Caco-2 (cell line): ENCODE measurements around the gene VPS33B. TPM values are rescaled to one million over a fixed set of nuclear protein-coding genes. Genes with fewer than 3 reads are reported as not detected.

Source experiments
- BruUV-seq: library from RNA; stranded (reverse); fragments of 400-500 nt; replicated peaks from 2 replicates; lab custom pipeline; 2021; lab: Mats Ljungman, UMichigan
- CTCF ChIA-PET: fragments of 300-600 bp; sonication (Branson Sonifier 250); formaldehyde crosslinking; loops from one replicate; lab custom pipeline; 2022; ENCODE audit warnings: antibody characterized with exemption; lab: Charles Lee
- POLR2A ChIA-PET: fragments of 300-600 bp; sonication (Branson Sonifier 250); formaldehyde crosslinking; loops from one replicate; lab custom pipeline; 2022; ENCODE audit warnings: antibody characterized with exemption; lab: Charles Lee
- DNase-seq, 2 experiments: peaks; one replicate each; pipeline versions ENCODE4 v3.0.0 to v3.0.0-alpha.2; 2020 to 2022
- H3K27me3 ChIP-seq: replicated peaks from 2 replicates; pipeline ENCODE4 v1.6.0; 2011; ENCODE audit warnings: low read length; ENCODE audit not compliant: control insufficient read depth, insufficient read depth
- H3K36me3 ChIP-seq: 2 replicates; pipeline ENCODE4 v1.5.1; 2011; ENCODE audit warnings: low read length; ENCODE audit not compliant: control insufficient read depth, insufficient read depth
- H3K4me1 ChIP-seq: fragments of 250-450 bp; sonication (Bioruptor Pico); 2 replicates; pipeline ENCODE4 v1.5.1; 2020; ENCODE audit warnings: mild to moderate bottlenecking
- H3K4me3 ChIP-seq: 2 replicates; pipeline ENCODE4 v1.5.1; 2011; ENCODE audit warnings: low read depth, mild to moderate bottlenecking, control low read depth, low read length
- H3K9me3 ChIP-seq: fragments of 250-450 bp; sonication (Bioruptor Pico); 2 replicates; pipeline ENCODE4 v1.5.1; 2020; ENCODE audit warnings: mild to moderate bottlenecking, moderate library complexity
- H3K27ac Mint-ChIP-seq: one replicate; pipeline ENCODE4 v1.8.0; 2022; ENCODE audit warnings: mixed read lengths; ENCODE audit not compliant: unreplicated experiment
- H3K27me3 Mint-ChIP-seq: one replicate; pipeline ENCODE4 v1.8.0; 2022; ENCODE audit warnings: mixed read lengths; ENCODE audit not compliant: insufficient read depth, unreplicated experiment
- H3K36me3 Mint-ChIP-seq: one replicate; pipeline ENCODE4 v1.8.0; 2022; ENCODE audit warnings: mild to moderate bottlenecking, mixed read lengths; ENCODE audit not compliant: insufficient read depth, unreplicated experiment
- H3K4me1 Mint-ChIP-seq: one replicate; pipeline ENCODE4 v1.8.0; 2022; ENCODE audit warnings: low read depth, mixed read lengths; ENCODE audit not compliant: unreplicated experiment
- H3K4me3 Mint-ChIP-seq: one replicate; pipeline ENCODE4 v1.8.0; 2022; ENCODE audit warnings: mild to moderate bottlenecking, moderate library complexity, mixed read lengths; ENCODE audit not compliant: unreplicated experiment
- H3K9me3 Mint-ChIP-seq: one replicate; pipeline ENCODE4 v1.8.0; 2022; ENCODE audit warnings: mixed read lengths; ENCODE audit not compliant: unreplicated experiment
- intact Hi-C: fragments of 100-400 bp; cut with micrococcal nuclease; formaldehyde crosslinking; loops from one replicate; pipeline ENCODE4 v1.10.0; 2022; ENCODE audit not compliant: unreplicated experiment
- total RNA-seq: library from RNA; stranded (reverse); gene quantifications from 2 replicates; pipeline ENCODE4 v1.2.3, GENCODE V29; 2022
- TF ChIP-seq, protein P1 (sequence below), 2 experiments: fragments of 200-600 bp in 1 of 2; IDR thresholded peaks; 1 replicate in 1 of 2; 2 replicates in 1 of 2; pipeline versions ENCODE4 v1.5.1 to v1.8.0; 2011 to 2022; ENCODE audit warnings: antibody characterized with exemption in 1 of 2, control low read depth in 1 of 2, inconsistent platforms in 1 of 2, low read depth in 1 of 2, low read length in 1 of 2, mild to moderate bottlenecking in 1 of 2, moderate library complexity in 1 of 2; ENCODE audit not compliant: insufficient read depth in 1 of 2, severe bottlenecking in 1 of 2, unreplicated experiment in 1 of 2

The VPS33B gene
- total RNA-seq, 1 experiment from 2014 or later = 13.7 TPM

DNA sequence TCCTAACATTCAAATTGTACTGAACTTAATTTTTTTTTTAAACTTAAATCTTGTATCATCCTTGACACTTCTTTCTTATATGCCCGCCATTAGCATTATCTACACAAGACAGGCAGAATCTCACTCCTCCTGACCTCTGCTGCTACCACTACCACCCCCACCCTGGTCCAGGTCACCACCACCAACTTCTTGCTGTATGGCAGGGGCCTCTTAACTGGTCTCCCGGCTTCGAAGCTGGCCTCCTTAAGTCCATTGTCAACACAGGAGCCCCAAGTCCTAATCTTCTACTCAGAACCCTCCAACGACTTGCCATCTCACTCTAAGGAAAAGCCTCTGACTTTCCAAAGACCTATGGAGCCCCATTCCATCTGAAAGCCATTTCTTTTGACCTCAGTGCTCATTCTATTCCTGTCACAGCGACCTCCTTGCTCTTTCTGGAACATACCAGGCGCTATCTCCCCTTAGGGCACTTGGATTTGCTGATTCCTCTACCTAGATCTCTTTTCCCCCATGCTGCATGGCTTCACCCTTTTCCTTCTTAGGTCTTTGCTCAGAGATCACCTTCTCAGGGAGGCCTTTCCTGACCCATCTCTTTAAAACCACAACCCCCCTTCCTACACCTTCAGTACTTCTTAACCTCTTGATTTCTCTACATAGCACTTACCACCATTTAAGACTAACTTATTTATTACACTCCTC is 30.7 kb downstream of the VPS33B start:
- TF ChIP-seq, protein P1, sequence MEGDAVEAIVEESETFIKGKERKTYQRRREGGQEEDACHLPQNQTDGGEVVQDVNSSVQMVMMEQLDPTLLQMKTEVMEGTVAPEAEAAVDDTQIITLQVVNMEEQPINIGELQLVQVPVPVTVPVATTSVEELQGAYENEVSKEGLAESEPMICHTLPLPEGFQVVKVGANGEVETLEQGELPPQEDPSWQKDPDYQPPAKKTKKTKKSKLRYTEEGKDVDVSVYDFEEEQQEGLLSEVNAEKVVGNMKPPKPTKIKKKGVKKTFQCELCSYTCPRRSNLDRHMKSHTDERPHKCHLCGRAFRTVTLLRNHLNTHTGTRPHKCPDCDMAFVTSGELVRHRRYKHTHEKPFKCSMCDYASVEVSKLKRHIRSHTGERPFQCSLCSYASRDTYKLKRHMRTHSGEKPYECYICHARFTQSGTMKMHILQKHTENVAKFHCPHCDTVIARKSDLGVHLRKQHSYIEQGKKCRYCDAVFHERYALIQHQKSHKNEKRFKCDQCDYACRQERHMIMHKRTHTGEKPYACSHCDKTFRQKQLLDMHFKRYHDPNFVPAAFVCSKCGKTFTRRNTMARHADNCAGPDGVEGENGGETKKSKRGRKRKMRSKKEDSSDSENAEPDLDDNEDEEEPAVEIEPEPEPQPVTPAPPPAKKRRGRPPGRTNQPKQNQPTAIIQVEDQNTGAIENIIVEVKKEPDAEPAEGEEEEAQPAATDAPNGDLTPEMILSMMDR (IDR thresholded peaks at IDR 0.05; ENCODE audit: insufficient read depth in 1 of 2, low read depth in 1 of 2, low read length in 1 of 2, severe bottlenecking in 1 of 2, unreplicated experiment in 1 of 2) = no peak
- peak overlapping the region; percentile 65 for H3K27ac Mint-ChIP-seq
- H3K36me3 ChIP-seq = no peaks in the 10 kb centered on the region
- no peaks in the 10 kb centered on the region for H3K9me3 ChIP-seq
- peaks cover 21% of the 10 kb centered on the region for H3K4me1 Mint-ChIP-seq
- DNase-seq = peak in 1 of 2 experiments; percentile 10
- no peak overlapping the region for H3K4me3 ChIP-seq
- peak overlapping the region; percentile 87 for H3K4me3 Mint-ChIP-seq
- intact Hi-C loops = loop anchor here (5.0 kb wide), 1 partner anchor 34 kb away; no protein-coding TSS in a partner anchor
- no peaks in the 10 kb centered on the region for H3K27me3 Mint-ChIP-seq
- no TSS peak for BruUV-seq
- H3K9me3 Mint-ChIP-seq = no peaks in the 10 kb centered on the region
- no peaks in the 10 kb centered on the region for H3K27me3 ChIP-seq
- ChIA-PET CTCF (no interaction called here), POLR2A (no interaction called here)
- peaks cover 13% of the 10 kb centered on the region for H3K4me1 ChIP-seq
- peaks cover 21% of the 10 kb centered on the region for H3K36me3 Mint-ChIP-seq

DNA sequence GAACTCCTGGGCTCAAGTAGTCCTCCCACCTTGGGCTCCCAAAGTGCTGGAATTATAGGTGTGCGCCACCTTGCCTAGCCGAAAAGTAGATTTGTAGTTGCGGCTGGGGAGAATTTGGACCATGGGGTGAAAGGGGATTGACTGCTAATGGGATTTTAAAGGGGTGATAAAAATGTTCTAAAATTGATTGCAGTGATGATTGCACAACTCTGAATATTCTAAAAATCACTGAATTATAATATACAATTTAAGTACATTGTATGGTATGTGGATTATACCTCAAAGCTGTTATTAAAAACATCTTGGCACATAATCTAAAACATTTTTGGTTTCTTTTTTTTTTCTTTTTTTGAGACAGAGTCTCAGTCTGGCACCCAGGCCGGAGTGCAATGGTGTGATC is 31.9 kb downstream of the VPS33B start:
- ChIA-PET POLR2A (no interaction called here), CTCF (no interaction called here)
- Histone ChIP-seq H3K4me1 (peaks cover 13% of the 10 kb centered on the region), H3K9me3 (no peaks in the 10 kb centered on the region), H3K4me3 (no peak overlapping the region), H3K36me3 (no peaks in the 10 kb centered on the region), H3K27me3 (no peaks in the 10 kb centered on the region)
- H3K4me1 Mint-ChIP-seq = peaks cover 21% of the 10 kb centered on the region
- H3K27ac Mint-ChIP-seq = no peak overlapping the region
- no peaks in the 10 kb centered on the region for H3K9me3 Mint-ChIP-seq
- peaks cover 21% of the 10 kb centered on the region for H3K36me3 Mint-ChIP-seq
- no peak overlapping the region for H3K4me3 Mint-ChIP-seq
- TF ChIP-seq, protein P1 (IDR thresholded peaks at IDR 0.05; ENCODE audit: insufficient read depth in 1 of 2, low read depth in 1 of 2, low read length in 1 of 2, severe bottlenecking in 1 of 2, unreplicated experiment in 1 of 2) = no peak
- intact Hi-C loops = loop anchor here (5.0 kb wide), 1 partner anchor 33 kb away; no protein-coding TSS in a partner anchor
- no peak for DNase-seq
- BruUV-seq = no TSS peak
- no peaks in the 10 kb centered on the region for H3K27me3 Mint-ChIP-seq

DNA sequence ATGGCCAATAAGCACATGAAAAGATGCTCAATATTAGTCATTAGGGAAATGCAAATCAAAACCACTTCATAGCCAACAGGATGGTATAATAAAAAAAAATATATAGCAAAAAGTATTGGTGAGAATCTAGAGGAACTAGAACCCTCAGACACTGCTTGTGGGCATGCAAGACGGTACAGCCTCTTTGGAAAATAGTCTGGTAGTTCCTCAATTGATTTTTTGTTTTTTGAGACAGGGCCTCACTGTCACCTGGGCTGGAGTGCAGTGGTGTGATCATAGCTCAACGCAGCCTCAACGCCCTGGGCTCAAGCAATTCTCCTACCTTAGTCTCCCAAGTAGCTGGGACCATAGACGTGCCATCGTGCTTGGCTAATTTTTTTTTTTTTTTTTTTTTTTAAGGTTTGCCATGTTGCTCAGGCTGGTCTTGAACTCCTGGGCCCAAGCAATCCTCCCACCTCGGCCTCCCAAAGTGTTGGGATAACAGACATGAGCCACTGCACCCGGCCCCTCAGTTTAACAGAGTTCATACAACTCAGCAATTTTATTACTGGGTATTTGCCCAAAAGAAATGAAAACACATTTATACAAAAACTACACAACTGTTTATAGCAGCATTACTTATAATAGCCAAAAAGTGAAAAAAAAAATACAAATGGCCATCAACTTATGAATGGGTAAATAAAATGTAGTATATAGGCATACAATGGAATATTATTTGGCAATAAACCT is 33.2 kb downstream of the VPS33B start:
- H3K9me3 ChIP-seq = no peaks in the 10 kb centered on the region
- TF ChIP-seq, protein P1 (IDR thresholded peaks at IDR 0.05; ENCODE audit: insufficient read depth in 1 of 2, low read depth in 1 of 2, low read length in 1 of 2, severe bottlenecking in 1 of 2, unreplicated experiment in 1 of 2) = no peak
- Mint-ChIP-seq H3K27ac (no peak overlapping the region), H3K9me3 (no peaks in the 10 kb centered on the region), H3K27me3 (no peaks in the 10 kb centered on the region), H3K4me3 (no peak overlapping the region), H3K4me1 (peaks cover 21% of the 10 kb centered on the region), H3K36me3 (peaks cover 19% of the 10 kb centered on the region)
- POLR2A ChIA-PET = no interaction called here
- CTCF ChIA-PET = interaction anchor here (0.7 kb wide), 1 partner anchor 283 kb away, joined by 4 read pairs; no protein-coding TSS in a partner anchor
- intact Hi-C loops = no loop called here
- no peaks in the 10 kb centered on the region; the same call in 1 of the 2 replicates for H3K36me3 ChIP-seq
- H3K4me3 ChIP-seq = no peak overlapping the region
- no peak for DNase-seq
- no peaks in the 10 kb centered on the region for H3K27me3 ChIP-seq
- BruUV-seq = no TSS peak
- peaks cover 13% of the 10 kb centered on the region for H3K4me1 ChIP-seq
